HG02588 (cell line): Measurements from ENCODE around the gene TRIM73.
"Not testable (repeated sequence)": the region's sequence is repeated elsewhere in the genome, so short reads cannot be mapped to it uniquely, and the experiment has no call there.

ENCODE experiments used
- ATAC-seq: cut with Tn5 transposase; IDR thresholded peaks from one replicate; pipeline ENCODE4 v1.9.1; 2021; ENCODE audit warnings: mild to moderate bottlenecking, moderate library complexity; ENCODE audit not compliant: unreplicated experiment

Gene TRIM73

GRCh38 chr7:75415428-75415817, 20.0 kb downstream of the TRIM73 start:
- not testable (repeated sequence) for ATAC-seq

DNA sequence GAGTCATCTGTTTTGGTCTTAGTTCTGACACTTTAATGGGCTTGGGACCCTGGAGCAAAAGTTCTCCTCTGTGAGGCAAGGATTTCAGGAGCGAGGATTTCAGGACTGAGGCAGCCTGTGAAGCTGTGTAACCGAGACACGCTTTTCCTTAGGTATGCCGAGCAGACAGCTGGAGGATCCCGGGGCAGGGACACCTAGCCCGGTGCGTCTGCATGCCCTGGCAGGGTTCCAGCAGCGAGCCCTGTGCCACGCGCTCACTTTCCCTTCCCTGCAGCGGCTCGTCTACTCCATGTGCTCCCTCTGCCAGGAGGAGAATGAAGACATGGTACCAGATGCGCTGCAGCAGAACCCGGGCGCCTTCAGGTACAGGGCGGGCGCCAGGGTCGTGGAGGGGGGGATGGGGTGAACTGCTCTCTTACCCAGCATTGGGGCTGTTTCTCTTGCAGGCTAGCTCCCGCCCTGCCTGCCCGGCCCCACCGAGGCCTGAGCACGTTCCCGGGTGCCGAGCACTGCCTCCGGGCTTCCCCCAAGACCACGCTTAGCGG, 20.5 kb downstream of the TRIM73 start:
- ATAC-seq: not testable (repeated sequence)

DNA sequence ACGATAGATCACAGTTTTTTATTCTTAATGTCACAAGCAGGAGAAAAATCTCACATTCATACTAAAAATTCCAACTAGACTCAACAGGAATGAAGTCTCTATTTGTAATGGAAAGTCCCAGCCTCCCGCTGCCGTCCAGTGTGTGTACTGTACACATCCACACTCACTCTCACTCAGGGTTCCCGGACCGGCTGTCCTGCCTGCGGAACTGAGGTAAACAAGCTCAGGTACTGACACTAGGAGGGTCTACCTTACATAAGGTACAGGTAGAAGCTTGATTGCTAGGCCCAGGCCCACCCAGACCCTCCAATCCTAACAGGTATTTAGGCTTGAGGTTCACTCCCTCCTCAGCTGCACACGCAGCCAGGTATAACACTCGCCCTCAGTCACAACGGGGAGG, 21.4 kb downstream of the TRIM73 start:
- not testable (repeated sequence) for ATAC-seq

DNA sequence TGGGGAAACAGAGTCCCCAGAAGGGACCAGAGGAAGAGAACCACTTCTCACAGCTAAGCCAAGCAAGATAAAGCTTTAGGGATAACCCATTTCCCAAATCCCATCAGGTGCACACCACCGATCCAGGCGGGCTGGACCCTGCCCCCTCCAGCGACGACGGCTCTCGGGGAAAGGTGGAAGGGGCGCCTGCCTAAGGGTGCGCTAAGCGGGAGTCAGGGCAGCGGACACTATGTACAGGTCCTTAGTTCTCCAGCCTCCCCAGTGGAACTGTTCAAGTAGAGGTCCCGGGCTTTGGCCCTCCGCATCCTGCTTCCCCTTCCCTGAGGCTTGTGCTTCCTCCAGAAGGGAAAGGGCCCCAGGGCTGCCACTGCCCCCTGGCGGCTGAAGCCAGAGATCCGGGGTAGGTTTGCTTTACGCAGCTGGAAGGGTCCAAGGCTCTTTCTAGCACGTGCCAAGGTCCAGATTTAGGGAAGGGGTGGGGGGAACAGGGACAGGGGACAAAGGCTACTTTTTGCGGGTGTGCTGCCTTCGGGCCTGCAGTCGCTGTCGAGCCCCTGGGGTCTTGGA, 22.9 kb downstream of the TRIM73 start:
- not testable (repeated sequence) for ATAC-seq

GRCh38 chr7:75419210-75419609, 23.8 kb downstream of the TRIM73 start:
- not testable (repeated sequence) for ATAC-seq

- not testable (repeated sequence) for ATAC-seq
Observed at GRCh38 chr7:75419693-75420092, 24.3 kb downstream of the TRIM73 start.

GRCh38 chr7:75420152-75420551, 24.7 kb downstream of the TRIM73 start:
- ATAC-seq: not testable (repeated sequence)

DNA sequence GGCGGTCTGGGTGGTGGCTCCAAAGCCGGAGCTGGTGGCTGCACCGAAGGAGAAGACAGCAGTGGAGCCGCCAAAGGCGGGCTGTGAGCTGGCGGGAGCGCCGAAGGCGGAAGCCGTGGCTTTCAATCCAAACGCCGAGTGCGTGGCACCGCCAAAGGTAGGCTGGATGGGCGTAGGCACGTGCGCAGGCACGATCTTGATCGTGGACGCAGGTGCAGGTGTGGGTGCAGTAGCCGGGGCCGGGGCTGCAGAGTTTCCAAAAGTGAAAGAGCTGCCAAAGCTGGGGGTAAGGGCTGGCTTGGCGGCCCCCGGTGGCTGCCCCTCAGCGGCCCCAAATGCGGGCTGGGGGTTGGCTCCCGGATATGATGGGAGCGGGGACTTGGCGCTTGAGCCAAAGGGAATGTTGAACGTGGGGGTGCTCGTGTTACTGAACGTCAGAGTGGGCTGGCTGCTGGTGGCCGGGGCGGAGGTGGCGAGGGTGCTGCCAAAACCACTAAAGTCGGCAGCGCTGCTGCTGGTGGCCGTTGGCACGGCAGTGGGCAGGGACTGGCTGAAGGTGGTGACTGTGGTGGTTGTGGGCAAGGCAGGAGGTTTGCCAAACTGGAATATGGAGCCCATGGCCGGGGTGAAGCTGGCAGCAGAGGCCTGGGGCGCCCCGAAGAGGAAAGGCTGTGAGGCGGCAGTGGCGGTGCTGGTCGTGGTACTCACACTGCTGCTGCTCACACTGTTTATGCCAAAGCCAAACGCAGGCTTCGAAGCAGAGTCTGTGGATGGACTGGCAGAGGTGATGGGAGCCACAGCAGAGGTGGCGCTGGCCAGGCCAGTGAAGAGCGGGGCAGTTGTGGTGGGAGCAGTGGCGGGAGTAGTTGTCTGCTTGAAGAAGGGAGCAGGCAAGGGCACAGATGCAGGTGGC, 26.6 kb downstream of the TRIM73 start:
- ATAC-seq: not testable (repeated sequence)

GRCh38 chr7:75423481-75423880, 28.1 kb downstream of the TRIM73 start:
- ATAC-seq: not testable (repeated sequence)

GRCh38 chr7:75439000-75439399, 43.6 kb downstream of the TRIM73 start:
- ATAC-seq: not testable (repeated sequence)

GRCh38 chr7:75442101-75442464, 46.7 kb downstream of the TRIM73 start:
- peak; percentile 34 for ATAC-seq

DNA sequence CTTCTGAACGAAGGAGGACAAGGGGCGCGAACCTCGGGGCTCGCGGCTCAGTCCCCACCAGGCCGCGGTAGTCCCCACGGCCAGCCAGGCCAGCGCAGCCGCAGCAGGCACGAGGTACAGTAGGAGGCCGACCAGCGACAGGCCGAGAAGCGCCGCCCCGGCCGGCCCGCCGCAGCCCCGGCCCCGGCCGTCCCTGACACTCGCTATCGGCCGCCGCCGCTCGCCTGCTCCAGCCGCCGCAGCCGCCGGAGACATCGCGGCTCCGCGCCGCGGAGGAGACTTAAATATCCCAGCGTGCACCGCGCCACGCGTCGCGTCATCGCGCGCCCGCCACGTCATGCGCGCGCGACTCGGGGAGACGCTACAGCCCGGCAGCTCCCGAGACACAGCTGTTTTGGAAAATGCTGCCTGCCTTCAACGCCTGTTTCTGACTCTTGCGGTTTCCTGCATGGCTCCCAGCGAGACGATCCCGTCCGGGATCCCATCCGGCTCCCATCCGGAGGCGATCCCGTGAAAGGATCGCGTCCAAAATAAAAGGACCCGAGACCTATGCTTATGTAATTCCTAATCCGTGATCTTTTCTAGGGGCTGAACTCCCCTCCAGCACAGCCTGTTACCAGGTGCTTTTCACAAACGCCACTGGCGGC, 47.2 kb downstream of the TRIM73 start:
- ATAC-seq: peak; percentile 88

DNA sequence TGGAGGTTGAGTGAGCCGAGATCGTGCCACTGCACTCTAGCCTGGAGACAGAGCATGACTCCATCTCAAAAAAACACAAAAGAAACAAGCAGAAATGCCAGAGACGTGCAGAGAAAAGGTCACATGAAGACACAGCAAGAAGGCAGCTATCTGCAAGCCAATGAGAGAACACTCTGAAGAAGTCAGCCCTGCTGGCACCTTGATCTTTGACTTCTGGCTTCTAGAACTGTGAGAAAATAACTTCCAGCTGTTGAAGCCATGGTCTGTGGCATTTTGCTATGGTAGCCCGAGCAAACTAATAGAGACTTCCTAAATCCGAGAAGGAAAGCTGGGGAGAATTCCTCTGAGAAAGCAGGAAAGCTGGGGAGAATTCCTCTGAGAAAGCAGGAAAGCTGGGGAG, 54.5 kb downstream of the TRIM73 start:
- not testable (repeated sequence) for ATAC-seq

- ATAC-seq: peak; percentile 76
Observed at GRCh38 chr7:75452494-75452955, 57.1 kb downstream of the TRIM73 start.
